Left forelimb (tissue), 1 donor: ENCODE data around the gene AMIGO2.
A peak's percentile ranks its signal among the peaks of the same experiment; 100 is the strongest.

Experiments used
- DNase-seq: peaks from one replicate; pipeline ENCODE4 v3.0.0-alpha.2; 2018; ENCODE audit warnings: low spot score

Gene AMIGO2

GRCh38 chr12:47098099-47098498 lies 18.3 kb upstream of the AMIGO2 start:
- DNase-seq: no peak

GRCh38 chr12:47097276-47097896 lies 17.6 kb upstream of the AMIGO2 start:
- DNase-seq: no peak

GRCh38 chr12:47095446-47096236 lies 15.9 kb upstream of the AMIGO2 start:
- DNase-seq: no peak

- DNase-seq: no peak
Observed at GRCh38 chr12:47094804-47095203, 15.0 kb upstream of the AMIGO2 start.

DNA sequence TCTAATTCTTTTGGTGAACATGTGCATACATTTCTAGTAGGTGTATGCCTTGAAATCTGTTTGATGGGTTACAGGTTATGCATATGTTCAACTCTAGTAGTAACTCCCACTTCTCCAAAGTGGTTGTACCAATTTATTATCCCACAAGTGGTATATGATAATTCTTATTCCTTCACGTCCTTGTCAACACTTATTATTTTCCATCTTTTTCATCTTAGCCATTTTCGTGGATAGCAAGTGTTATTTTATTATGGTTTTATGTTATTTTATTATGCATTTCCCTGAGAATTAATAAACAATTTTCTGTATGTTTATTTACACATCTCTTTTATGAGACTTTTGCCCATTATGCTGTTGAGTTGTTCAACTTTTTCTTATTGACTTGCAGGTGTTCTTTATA lies 11.2 kb upstream of the AMIGO2 start:
- no peak for DNase-seq

- DNase-seq: no peak
Observed at GRCh38 chr12:47088021-47088944, 8.5 kb upstream of the AMIGO2 start.

DNA sequence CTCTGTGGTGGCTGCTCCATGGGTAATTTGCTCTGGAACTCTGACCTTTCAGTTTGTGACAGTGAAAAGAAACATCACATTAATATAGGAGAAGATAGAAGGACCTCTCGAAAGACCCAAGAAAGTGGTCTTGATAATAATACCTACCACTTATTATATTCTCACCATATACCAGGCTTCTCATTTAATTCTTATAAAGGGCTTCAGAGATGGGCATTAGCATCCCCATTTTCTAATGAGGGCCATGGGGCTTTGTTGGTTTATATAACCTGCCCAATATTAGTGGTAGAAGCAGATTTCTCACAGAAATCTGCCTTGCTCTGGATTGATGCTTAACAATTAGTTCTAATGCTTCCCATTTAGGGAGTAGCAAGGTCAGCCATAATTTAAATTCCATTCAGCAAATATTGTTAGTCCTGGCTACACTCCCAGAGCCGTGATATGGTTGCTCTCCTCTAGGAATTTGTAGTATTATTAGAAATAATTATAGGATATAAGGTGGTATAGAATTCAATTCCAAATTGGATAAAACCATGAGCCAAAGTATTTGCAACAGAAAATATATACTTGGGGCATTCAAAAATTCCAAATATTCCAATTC lies 7.4 kb upstream of the AMIGO2 start:
- DNase-seq: no peak

GRCh38 chr12:47085815-47086252 lies 6.1 kb upstream of the AMIGO2 start:
- DNase-seq: no peak

- DNase-seq: no peak
Observed at GRCh38 chr12:47084172-47084571, 4.4 kb upstream of the AMIGO2 start.

DNA sequence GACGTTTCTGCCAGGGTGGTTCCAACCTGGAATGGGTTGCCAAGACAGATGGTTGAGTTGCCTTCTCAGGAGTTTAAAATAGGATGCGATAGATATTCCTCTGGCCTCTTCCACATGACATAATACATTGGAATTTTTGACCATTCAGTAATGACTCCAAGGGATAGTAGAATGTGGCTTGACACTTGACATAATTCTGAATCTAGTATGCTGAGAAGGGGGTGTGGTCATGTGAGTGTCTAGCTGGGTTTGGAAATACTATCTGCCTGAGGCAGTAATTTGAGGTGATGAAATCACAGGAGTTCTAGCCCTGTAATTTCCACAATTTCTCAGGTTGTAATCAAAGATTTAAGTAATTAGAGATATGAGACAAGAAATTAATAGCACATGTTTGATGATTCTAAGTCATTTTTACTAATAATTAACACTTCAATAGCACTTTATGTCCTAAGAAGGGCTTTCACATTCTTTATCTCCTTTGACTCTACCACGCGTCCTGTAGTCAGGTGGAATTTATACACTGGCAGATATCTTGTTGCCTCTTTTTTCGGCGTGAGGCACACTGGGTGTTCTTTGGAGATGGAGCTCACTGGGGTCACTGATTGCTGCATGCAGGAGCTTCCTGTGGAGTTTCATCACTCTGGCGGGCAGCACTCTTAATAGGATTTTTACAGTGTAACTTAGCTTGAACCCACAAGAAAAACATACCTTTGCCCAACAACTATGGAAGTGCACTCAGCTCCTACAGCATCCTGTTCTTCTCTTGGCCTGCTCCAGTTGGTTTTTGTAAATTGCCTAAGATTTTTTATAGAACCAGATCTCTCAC lies 3.2 kb upstream of the AMIGO2 start:
- no peak for DNase-seq

- DNase-seq: no peak
Observed at GRCh38 chr12:47082283-47082682, 2.5 kb upstream of the AMIGO2 start.

DNA sequence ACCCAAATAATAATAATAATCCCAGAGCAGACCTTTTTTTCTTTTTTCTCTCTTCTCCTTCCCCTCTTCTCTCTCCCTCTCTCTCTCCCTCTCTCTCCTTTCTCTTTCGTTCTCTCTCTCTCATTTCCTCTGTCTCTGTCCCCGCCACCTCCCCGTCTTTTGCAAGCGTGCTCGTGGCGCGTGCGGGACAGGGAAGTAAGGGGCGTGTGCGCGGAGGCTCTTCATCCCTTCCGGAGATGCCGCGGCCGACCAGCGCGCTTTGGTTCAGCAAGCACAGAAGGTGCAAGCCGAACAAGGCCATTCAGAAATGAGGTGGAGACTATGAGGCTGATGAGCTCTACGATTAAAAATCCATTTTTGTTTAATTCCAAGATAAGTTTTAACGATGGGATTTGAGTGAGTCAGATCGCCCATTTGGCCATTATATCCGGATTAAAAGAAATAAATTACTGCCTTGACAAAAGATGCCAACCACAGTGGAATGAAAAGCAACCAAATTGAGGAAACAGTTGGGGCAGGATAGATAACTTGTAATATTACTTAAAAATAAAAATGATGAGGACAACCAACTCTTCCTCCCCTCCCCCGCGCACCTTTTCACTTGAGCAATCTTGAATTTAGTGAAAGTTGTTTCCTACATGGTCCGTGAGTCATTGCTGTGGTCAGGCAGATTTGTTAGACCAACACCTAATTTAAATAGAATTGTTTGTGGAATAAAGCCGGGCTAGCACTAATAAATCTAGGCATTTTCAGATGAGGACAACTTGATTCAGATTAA lies 1.2 kb upstream of the AMIGO2 start:
- DNase-seq: no peak

DNA sequence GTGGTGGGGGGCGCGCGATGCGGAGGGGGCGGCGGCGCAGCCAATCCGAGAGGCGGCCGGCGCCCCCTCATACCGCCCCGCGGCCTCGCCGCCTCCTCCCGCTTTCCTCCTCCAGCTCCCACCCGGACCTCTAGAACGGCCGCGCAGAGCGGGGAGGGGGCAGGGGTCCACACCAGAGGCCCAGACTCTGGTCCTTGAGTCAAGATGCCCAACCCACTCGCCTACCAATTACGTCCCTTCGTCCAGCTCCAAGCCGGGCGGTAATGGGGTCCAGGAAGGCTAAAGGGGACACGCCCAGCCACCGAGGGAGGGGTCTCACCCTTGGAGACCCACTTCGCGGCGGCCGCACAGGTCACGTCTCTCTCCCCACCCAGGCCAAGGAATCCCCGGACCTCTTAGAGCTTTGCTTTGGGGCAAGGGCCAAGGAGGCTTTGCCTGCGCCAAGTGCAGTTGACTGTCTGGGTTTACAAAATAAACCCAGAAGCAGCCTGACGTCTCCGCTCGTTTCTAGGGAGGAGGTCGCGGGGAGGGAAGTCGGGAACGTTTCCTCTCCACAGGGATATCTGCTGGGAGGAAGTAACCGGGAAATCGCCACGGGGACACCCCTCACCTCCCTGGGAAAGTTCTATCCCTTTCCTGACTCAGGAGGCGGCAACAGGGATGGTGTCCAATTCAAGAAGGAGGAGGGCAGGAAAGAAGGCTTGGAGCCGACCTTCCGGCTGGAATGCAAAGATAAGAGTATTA lies 394 bp upstream of the AMIGO2 start:
- DNase-seq: peak; percentile 76

- no peak for DNase-seq
Observed at GRCh38 chr12:47078733-47079467, 859 bp downstream of the AMIGO2 start.

DNA sequence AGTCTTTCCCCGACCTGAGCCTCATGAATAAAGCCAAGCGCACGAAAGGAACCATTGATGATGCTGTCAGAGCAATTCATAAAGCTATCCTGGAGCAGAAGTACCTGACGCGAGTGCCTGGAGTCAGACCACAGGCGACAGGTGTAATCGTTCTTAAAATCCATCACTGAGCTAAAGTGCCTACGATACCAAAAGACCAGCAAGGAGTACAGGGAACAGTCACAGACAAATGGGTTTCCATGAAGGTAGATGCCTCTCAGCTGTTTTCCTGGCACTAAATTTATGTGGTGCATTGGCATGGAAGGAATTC lies 1.7 kb downstream of the AMIGO2 start:
- DNase-seq: no peak

DNA sequence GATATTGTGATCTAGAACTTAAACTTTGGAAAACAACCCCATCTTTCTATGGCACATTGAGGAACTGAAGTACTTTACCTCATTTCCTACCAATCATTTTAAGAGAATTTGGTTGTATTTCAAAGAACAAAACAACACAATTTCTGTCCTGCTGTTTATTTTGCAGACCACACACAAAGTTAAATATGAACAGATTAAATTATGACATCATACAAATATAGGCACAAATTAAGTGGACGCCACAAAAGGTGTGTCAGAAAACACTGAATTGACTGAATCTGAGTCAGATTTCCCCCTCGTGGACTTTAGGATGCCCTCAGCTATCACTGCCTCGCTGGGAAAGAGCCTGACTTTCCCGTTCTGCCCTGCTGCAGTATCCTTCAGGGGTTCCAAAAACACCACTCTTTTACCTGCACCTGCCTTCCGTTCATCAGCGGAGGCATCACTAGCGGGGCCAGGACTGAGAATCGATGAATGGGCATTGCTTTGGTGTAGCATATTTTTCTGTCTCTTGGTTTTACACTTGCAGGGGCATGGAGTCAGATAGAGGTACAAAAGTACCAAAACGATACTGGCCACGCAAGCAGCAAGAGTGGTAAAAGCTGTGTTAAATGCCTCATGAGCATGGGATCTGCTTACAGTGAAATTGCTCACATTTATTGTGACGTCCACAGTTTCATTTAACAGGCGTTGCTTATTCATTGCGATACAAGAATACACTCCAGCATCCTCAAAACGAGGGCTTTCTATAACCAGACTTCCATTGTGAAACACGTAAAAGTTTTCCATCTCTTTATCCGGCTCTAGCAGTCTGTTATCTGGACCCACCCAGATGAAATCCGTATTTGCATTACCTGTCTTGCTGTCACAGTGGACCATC lies 2.3 kb downstream of the AMIGO2 start:
- DNase-seq: no peak

DNA sequence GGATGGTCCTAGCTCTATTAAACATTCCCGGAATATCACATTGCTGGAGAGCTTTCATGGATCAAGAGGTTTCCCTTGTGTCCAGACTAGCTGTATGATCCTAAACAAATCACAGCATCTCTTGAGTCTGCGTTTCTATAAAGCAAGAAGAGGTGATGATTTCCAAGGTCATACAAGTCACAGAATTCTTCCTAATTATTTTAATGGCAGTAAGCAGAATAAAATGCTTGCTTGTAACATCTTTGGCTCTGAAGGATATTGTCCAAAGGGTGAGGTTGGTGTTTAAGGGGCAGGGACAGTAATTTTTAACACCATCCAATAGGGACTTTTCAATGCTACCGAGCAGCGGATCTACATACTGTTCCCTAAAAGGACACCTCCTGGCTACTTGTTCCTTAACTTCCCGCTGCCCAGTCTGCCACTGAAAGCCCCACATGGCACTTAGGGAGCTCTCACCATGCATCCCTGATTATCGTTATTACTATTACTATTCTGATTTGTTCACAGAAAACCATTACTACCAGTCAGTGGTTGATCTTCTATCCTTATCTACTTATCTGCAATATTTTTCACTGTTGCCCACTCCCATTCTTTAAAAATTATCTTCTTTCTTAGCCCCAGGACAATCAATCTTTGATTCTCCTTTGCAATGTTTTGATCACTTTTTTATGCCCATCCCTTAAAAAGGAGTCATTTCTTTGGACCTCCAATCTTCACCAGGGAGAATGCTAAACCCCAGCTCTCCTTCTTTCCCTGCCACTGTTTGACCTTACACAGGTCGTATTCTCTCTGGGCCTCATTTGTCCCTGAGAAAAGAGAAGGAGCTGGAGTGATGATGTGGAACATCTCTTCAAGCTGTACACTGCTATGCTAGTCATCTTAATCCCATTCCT lies 4.3 kb downstream of the AMIGO2 start:
- no peak for DNase-seq
